ENCODE results near the gene FAM72C.
"Not testable (repeated sequence)": the region's sequence is repeated elsewhere in the genome, so short reads cannot be mapped to it uniquely, and the experiment has no call there.

GRCh38 chr1:143947749-143948148 lies 24.0 kb downstream of the FAM72C start:
- not testable (repeated sequence) for TF ChIP-seq SP1, NFRKB (IDR thresholded peaks at IDR 0.05)
